GM19043 (cell line): Measurements from ENCODE around the gene SNTB2.
A peak's percentile ranks its signal among the peaks of the same experiment; 100 is the strongest.

Experiments used
- ATAC-seq: cut with Tn5 transposase; IDR thresholded peaks from one replicate; pipeline ENCODE4 v1.9.1; 2021; ENCODE audit warnings: low read depth; ENCODE audit not compliant: unreplicated experiment

Gene SNTB2

DNA sequence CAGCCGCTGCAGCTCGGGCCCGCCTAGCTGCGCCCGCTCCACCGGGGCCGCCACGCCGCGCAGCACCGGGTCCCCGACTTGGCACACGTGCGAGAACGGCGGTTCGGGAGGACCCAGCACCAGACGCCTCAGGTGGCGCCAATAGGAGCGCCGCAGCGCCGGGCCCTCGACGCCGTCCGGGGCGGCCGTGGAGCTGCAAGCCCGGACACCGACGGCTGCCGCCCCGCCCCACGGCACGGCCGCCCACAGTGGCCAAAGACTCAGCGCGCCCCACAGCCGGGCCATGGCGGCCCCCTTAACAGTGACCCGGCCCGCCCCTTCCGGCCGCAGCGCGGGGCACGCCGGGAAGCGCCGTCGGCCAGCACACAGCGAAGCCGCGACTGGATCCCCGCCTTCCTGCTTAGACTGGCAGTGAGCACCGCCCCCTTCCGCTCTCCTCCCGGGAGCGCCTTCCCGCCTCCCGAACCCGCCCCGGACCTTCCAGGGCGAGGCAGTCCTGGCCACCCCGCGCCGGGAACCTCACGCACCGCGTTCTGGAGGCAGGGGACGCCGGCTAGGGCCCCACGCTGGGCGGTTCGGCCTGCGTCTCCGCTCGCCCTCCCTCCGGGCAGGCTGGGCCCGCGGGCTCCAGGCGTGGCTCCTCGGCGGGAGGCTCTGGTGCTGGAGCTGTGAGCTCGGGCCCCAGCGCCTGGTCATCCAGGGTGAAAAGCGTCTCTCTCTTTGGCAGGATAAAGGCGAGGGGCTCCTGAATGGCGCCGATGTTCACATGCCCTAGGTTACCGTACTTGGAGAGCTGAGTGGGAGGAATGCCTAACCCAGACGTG, 143.5 kb downstream of the SNTB2 start, which contains the start of gene PDF:
Gene PDF, minus strand, starts transcription at position 303 of the 824 bp plus-strand sequence. Its CDS starts 18 bp downstream, at position 285.
- ATAC-seq: peak; percentile 91

DNA sequence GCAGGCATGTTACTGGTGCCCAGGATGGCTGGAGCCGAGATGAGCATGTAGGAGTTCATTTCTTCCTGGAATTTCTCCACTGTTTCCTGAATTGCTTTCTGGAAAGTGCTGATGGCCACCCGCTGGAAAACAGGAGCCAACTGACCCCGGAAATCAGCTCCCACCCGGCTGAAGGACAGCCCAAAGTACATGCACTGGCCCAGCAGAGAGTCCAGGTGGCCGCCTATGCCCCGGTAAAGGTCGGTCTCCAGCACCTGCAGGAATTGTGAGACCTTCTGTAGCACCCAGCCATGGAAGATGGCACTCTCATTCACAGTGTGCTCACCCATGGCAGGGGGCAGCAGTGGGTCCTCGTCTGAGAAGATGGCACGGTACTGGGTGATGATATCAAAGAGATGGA, 147.7 kb downstream of the SNTB2 start:
- no peak for ATAC-seq

DNA sequence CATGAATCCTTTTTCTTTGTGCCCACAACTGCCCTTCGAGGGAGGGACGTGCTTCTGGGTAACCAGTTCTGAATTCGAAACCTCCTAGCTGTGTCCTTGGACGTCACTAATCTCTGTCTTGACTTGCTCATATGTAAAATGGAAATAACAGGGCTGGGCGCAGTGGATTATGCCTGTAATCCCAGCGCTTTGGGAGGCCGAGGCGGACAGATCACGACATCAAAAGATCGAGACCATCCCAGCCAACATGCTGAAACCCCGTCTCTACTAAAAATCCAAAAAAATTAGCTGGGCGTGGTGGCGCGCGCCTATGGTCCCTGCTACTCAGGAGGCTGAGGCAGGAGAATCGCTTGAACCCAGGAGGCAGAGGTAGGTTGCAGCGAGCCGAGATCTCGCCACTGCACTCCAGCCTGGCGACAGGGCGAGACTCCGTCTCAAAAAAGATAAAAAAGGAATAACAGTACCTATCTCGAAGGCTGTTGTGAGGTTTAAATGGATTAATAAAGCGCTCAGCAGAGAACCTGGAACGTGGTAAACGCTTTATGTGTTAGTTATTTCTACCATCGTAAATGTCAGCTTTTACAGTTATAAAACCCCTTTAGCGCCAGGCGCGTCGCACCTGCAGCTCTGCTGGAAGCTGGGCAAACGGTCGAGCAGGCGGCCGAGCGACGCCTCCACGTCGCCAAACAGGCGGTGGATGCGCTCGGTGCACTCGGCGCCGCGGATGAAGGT, 151.8 kb downstream of the SNTB2 start:
- no peak for ATAC-seq

DNA sequence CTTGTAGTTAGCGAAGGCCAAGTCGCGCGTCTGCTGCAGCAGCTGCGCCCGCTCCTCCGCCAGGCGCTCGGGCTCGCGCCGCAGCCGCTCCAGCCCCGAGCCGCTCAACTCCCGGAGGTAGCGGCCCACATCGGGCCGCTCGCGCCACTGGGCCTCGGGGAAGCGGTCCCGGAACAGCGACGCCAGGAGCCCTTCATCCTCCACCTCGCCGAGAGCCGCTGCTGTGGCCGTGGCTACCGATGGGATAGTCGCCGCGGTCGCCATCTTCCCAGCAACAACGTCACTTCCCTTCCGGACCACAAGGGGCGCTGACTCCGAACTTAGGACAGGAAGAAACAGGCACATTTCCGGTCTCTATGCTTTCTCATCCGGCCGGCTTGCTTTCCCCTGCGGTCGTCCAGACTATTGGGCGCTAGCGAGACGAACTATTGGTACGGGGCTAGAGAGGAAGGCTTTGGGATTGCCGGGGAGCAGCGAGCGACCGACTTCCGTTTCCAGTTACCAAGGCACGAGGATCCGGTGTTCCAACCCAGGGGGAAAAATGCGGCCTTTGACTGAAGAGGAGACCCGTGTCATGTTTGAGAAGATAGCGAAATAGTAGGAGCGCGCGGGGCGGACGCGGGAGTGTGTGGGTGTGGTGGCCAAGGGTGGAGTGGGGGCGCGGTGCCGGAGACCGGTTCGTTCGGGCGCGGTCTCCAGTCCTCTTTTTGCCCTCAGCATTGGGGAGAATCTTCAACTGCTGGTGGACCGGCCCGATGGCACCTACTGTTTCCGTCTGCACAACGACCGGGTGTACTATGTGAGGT, 152.5 kb downstream of the SNTB2 start, which contains the start of the genes COG8 and NIP7:
Gene COG8, minus strand, starts transcription at position 276 of the 806 bp plus-strand sequence. Its CDS starts 12 bp downstream, at position 264.
Gene NIP7, plus strand, starts transcription at position 484 of the 806 bp plus-strand sequence. Its CDS starts 58 bp downstream, at position 542.
- peak; percentile 88 for ATAC-seq

- no peak for ATAC-seq
Measured at GRCh38 chr16:69340095-69340644, 153.2 kb downstream of the SNTB2 start.

GRCh38 chr16:69344171-69344570, 157.2 kb downstream of the SNTB2 start:
- ATAC-seq: no peak

GRCh38 chr16:69345923-69346322, 159.0 kb downstream of the SNTB2 start:
- no peak for ATAC-seq

GRCh38 chr16:69346683-69347082, 159.7 kb downstream of the SNTB2 start:
- ATAC-seq: no peak

DNA sequence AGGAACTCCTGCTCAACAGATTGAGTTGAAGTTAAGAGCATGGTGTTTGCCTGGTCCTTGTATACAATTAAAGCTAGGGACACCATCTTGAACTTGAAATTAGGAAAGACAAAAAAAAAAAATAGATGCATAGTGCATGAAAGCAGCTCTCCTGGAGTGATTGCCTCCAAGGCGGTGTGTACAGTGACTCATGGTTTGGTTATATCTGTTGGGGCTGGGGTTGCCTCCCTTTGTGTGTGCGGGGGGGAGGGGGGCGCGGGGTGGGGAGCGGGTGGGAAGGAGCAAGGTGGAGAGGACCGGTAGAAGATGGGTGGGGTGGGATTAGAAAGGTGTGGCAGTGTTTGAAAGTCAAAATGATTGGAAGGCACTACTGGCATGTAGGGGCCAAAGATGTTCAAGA, 161.3 kb downstream of the SNTB2 start:
- ATAC-seq: no peak

DNA sequence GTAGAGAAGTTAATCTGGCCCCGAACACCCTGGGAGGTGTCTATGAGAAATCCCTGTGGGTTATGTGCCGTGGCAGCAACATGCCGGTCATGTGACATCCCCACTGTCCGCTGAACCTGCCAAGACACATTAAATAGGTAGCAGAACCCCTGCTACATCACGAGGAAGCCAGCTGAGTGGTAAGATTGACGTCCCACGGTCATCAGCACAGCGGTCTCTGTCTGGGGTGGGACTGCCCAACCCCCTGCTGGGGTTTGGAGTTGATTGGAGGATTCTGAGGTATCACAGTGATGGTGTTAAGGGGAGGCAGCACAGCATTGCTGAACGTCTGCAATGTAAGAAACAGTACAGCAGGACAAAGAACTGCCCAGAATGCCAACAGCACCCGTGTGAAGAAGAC, 162.6 kb downstream of the SNTB2 start:
- no peak for ATAC-seq

GRCh38 chr16:69350536-69351133, 163.7 kb downstream of the SNTB2 start:
- no peak for ATAC-seq

- no peak for ATAC-seq
Measured at GRCh38 chr16:69351309-69352027, 164.5 kb downstream of the SNTB2 start, which contains the start of gene TMED6. TMED6 (minus strand) TSS chr16:69351786; CDS start chr16:69351753, 33 bp downstream.
